Fibroblast of lung (primary cell): Measurements from ENCODE around the gene ABHD13. TPM values are rescaled to one million over a fixed set of nuclear protein-coding genes. Genes with fewer than 3 reads are reported as not detected.

Experiments used
- DNase-seq, 2 donors: peaks; one replicate each; pipeline versions ENCODE4 v3.0.0 to v3.0.0-alpha.2; 2010; ENCODE audit warnings: low read depth in 2 of 2
- H2AFZ ChIP-seq: 2 replicates; pipeline ENCODE4 v1.5.1; 2012; ENCODE audit warnings: low read length, control low read depth, inconsistent platforms
- H3K27ac ChIP-seq: 2 replicates; pipeline ENCODE4 v1.5.1; 2011; ENCODE audit warnings: low read length, control low read depth; ENCODE audit not compliant: insufficient read depth
- H3K27me3 ChIP-seq: 2 replicates; pipeline ENCODE4 v1.5.1; 2011; ENCODE audit warnings: mild to moderate bottlenecking, low read length; ENCODE audit not compliant: control insufficient read depth, insufficient read depth
- H3K36me3 ChIP-seq: 2 replicates; pipeline ENCODE4 v1.5.1; 2011; ENCODE audit warnings: low read length; ENCODE audit not compliant: control insufficient read depth, insufficient read depth
- H3K4me1 ChIP-seq: 2 replicates; pipeline ENCODE4 v1.5.1; 2011; ENCODE audit warnings: low read length; ENCODE audit not compliant: control insufficient read depth, insufficient read depth; ENCODE audit errors: extremely low read depth
- H3K4me2 ChIP-seq: 2 replicates; pipeline ENCODE4 v1.5.1; 2011; ENCODE audit warnings: low read length, control low read depth; ENCODE audit not compliant: insufficient read depth; ENCODE audit errors: extremely low read depth
- H3K4me3 ChIP-seq, 4 experiments: fragments of 200-600 bp in 1 of 4; sonication (generic) in 1 of 4; replicated peaks in 1 of 4; 2 replicates each; pipeline ENCODE4 v1.5.1; 2011 to 2016; ENCODE audit warnings: low read length in 4 of 4, low read depth in 3 of 4, mild to moderate bottlenecking in 3 of 4, control low read depth in 2 of 4, inconsistent platforms in 1 of 4, mixed read lengths in 1 of 4; ENCODE audit not compliant: insufficient read depth in 1 of 4; ENCODE audit errors: control extremely low read depth in 1 of 4
- H3K79me2 ChIP-seq: 2 replicates; pipeline ENCODE4 v1.5.1; 2012; ENCODE audit warnings: mild to moderate bottlenecking, low read length, inconsistent platforms; ENCODE audit not compliant: control insufficient read depth, insufficient read depth
- H3K9ac ChIP-seq: 2 replicates; pipeline ENCODE4 v1.5.1; 2011; ENCODE audit warnings: mild to moderate bottlenecking, low read length, control low read depth; ENCODE audit not compliant: insufficient read depth
- H3K9me3 ChIP-seq: 2 replicates; pipeline ENCODE4 v1.5.1; 2012; ENCODE audit warnings: low read depth, low read length; ENCODE audit not compliant: control insufficient read depth, insufficient read depth
- H4K20me1 ChIP-seq: 2 replicates; pipeline ENCODE4 v1.5.1; 2011; ENCODE audit warnings: low read length; ENCODE audit not compliant: control insufficient read depth, insufficient read depth; ENCODE audit errors: extremely low read depth
- CTCF ChIP-seq, 2 donors: IDR thresholded peaks in 1 of 2; conservative IDR thresholded peaks in 1 of 2; 1 replicate in 1 of 2; 2 replicates in 1 of 2; pipeline ENCODE4 v1.5.1; 2011 to 2012; ENCODE audit warnings: low read length in 2 of 2, control low read depth in 1 of 2, inconsistent platforms in 1 of 2, low read depth in 1 of 2, mild to moderate bottlenecking in 1 of 2
- EZH2 ChIP-seq: IDR thresholded peaks from 2 replicates; pipeline ENCODE4 v1.5.1; 2012; ENCODE audit warnings: low read length, control low read depth, mild to moderate bottlenecking; ENCODE audit errors: missing control alignments
- polyA plus RNA-seq, 2 donors: library from polyadenylated mRNA; depleted of rRNA in 1 of 2; stranded (reverse) in 1 of 2; unstranded in 1 of 2; fragments of >200 nt; gene quantifications; 2 replicates each; pipeline ENCODE4 v1.2.1, GENCODE V29; 2011 to 2012; ENCODE audit warnings: missing spikeins in 1 of 2
- total RNA-seq: library from RNA; depleted of rRNA; stranded (reverse); fragments of >200 nt; gene quantifications from 2 replicates; pipeline ENCODE4 v1.2.1, GENCODE V29; 2014

Gene ABHD13
- total and polyA plus RNA-seq, 2 donors (not counting 1 experiment from before 2014, with no cell fraction given) = 7.1 to 9.7 TPM

DNA sequence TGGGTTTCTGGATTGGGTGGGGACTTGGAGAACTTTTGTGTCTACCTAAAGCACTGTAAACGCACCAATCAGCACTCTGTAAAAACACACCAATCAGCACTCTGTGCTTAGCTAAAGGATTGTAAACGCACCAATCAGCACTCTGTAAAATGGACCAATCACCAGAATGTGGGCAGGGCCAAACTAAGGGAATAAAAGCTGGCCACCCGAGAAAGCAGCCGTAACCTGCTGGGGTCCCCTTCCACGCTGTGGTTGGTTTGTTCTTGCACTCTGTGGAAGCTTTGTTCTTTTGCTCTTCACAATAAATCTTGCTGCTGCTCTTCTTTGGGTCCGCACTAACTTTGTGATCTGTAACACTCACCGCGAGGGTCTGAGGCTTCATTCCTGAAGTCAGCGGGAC lies 40.1 kb upstream of the ABHD13 start:
- H3K27me3 ChIP-seq = no peaks in the 10 kb centered on the region
- H3K4me1 ChIP-seq = no peaks in the 10 kb centered on the region
- H3K79me2 ChIP-seq = no peaks in the 10 kb centered on the region
- no peaks in the 10 kb centered on the region for H3K9me3 ChIP-seq
- no peak overlapping the region for H2AFZ ChIP-seq
- no peak for DNase-seq
- no peak overlapping the region for H3K27ac ChIP-seq
- TF ChIP-seq EZH2 = no peak
- no peak for TF ChIP-seq CTCF (conservative IDR thresholded peaks at IDR 0.05 in 1 of 2, IDR thresholded peaks at IDR 0.05 in 1 of 2; ENCODE audit: low read depth in 1 of 2, low read length in 2 of 2)
- no peak overlapping the region for H3K9ac ChIP-seq
- no peak overlapping the region for H3K4me3 ChIP-seq
- no peaks in the 10 kb centered on the region for H3K36me3 ChIP-seq
- H4K20me1 ChIP-seq = no peaks in the 10 kb centered on the region
- H3K4me2 ChIP-seq = no peak overlapping the region

DNA sequence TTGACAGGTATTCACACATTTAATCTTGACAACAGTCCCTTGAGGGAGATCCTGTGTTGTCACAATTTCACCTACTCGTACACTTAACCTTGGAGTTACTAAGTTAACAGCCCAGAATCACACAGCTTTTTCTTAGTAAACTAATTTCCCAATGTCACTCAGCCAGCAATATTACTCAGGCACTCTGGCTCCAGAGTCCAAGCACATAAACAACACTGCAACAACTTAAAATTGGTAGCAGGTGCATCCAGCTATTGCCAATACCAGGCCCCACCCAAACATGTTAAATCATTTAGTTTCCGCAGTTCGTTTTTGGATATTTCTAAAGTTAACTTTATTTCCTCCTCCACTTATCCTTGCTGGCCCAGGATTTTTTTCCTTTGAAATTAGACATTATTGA lies 35.5 kb upstream of the ABHD13 start:
- H4K20me1 ChIP-seq = no peaks in the 10 kb centered on the region
- no peak overlapping the region for H2AFZ ChIP-seq
- no peaks in the 10 kb centered on the region for H3K79me2 ChIP-seq
- no peak overlapping the region for H3K4me3 ChIP-seq
- no peak for DNase-seq
- H3K9me3 ChIP-seq = no peaks in the 10 kb centered on the region
- no peak overlapping the region for H3K27ac ChIP-seq
- H3K4me2 ChIP-seq = no peak overlapping the region
- TF ChIP-seq CTCF (conservative IDR thresholded peaks at IDR 0.05 in 1 of 2, IDR thresholded peaks at IDR 0.05 in 1 of 2; ENCODE audit: low read depth in 1 of 2, low read length in 2 of 2) (no peak), EZH2 (no peak)
- H3K27me3 ChIP-seq = no peaks in the 10 kb centered on the region
- H3K4me1 ChIP-seq = no peaks in the 10 kb centered on the region
- H3K9ac ChIP-seq = no peak overlapping the region
- H3K36me3 ChIP-seq = no peaks in the 10 kb centered on the region

DNA sequence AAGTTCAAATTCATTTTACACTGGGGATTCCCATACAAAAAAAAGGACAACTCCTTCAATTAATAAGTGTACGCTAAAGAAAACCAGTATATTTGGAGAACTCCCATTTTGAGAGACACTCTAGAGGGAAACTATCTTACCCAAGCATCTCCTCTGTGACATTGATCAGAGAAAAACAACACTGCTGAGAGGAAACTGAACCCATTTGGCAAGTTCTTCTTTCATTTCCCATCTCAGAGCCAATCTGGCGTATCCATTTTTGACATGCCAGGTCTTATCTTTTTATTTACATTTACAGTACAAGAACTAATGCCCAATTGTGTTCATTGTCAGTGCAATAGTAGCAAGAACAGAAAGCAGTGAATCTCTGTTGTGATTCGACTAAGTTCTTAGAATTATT lies 33.0 kb upstream of the ABHD13 start:
- no peaks in the 10 kb centered on the region for H3K27me3 ChIP-seq
- TF ChIP-seq EZH2 (no peak), CTCF (conservative IDR thresholded peaks at IDR 0.05 in 1 of 2, IDR thresholded peaks at IDR 0.05 in 1 of 2; ENCODE audit: low read depth in 1 of 2, low read length in 2 of 2) (no peak)

More for the DNA sequence above, 33.0 kb upstream of the ABHD13 start:
- Histone ChIP-seq H3K36me3 (no peaks in the 10 kb centered on the region), H3K4me3 (no peak overlapping the region), H3K27ac (no peak overlapping the region), H3K4me2 (no peak overlapping the region), H2AFZ (no peak overlapping the region), H3K4me1 (no peaks in the 10 kb centered on the region), H3K9me3 (no peaks in the 10 kb centered on the region), H3K79me2 (no peaks in the 10 kb centered on the region), H4K20me1 (no peaks in the 10 kb centered on the region), H3K9ac (no peak overlapping the region)
- DNase-seq = no peak
